HEK293 (cell line): ENCODE results near the gene ADCY3.

Source experiments
- CTCF ChIA-PET: fragments of 350-600 bp; formaldehyde crosslinking; extraction: SDS; loops from one replicate; lab custom pipeline; 2021; ENCODE audit warnings: antibody characterized with exemption; lab: Yijun Ruan, JAX
- POLR2A ChIA-PET: fragments of 300-600 bp; formaldehyde crosslinking; extraction: SDS; loops from one replicate; lab custom pipeline; 2020; ENCODE audit warnings: antibody characterized with exemption, inconsistent platforms; lab: Yijun Ruan, JAX
- H3K27ac ChIP-seq: fragments of 200-500 bp; sonication (Bioruptor generic); 2 replicates; pipeline ENCODE4 v1.5.1; 2014; ENCODE audit warnings: low read depth, low read length, control low read depth, inconsistent platforms; ENCODE audit errors: extremely low read depth
- H3K36me3 ChIP-seq, 2 experiments: fragments of 200-500 bp in 1 of 2; sonication (Bioruptor generic) in 1 of 2; 1 replicate in 1 of 2; 2 replicates in 1 of 2; pipeline ENCODE4 v1.5.1; 2014 to 2017; ENCODE audit warnings: inconsistent platforms in 2 of 2, low read length in 2 of 2; ENCODE audit not compliant: control insufficient read depth in 2 of 2, insufficient read depth in 1 of 2
- H3K4me1 ChIP-seq: fragments of 200-500 bp; sonication (Bioruptor generic); 2 replicates; pipeline ENCODE4 v1.5.1; 2014; ENCODE audit warnings: mild to moderate bottlenecking, low read length, inconsistent platforms; ENCODE audit not compliant: control insufficient read depth, insufficient read depth
- H3K4me3 ChIP-seq: 2 replicates; pipeline ENCODE4 v1.5.1; 2011; ENCODE audit warnings: low read depth, mild to moderate bottlenecking, control low read depth, low read length, moderate library complexity
- H3K9me3 ChIP-seq: fragments of 200-500 bp; sonication (Bioruptor generic); 2 replicates; pipeline ENCODE4 v1.5.1; 2014; ENCODE audit warnings: low read depth, low read length, inconsistent platforms; ENCODE audit not compliant: control insufficient read depth, insufficient read depth
- ATF2 ChIP-seq: fragments of 450-650 bp; formaldehyde crosslinking; IDR thresholded peaks from 2 replicates; pipeline ENCODE4 v1.5.1; 2016; ENCODE audit warnings: missing biosample characterization, missing genetic modification characterization, low read depth
- ELK4 ChIP-seq: IDR thresholded peaks from 2 replicates; pipeline ENCODE4 v1.6.1; 2011; ENCODE audit warnings: mild to moderate bottlenecking, low read depth, low read length, borderline replicate concordance
- KLF17 ChIP-seq: fragments of 450-650 bp; formaldehyde crosslinking; IDR thresholded peaks from 2 replicates; pipeline ENCODE4 v1.5.1; 2016; ENCODE audit warnings: missing biosample characterization, missing genetic modification characterization
- PATZ1 ChIP-seq: fragments of 450-650 bp; formaldehyde crosslinking; IDR thresholded peaks from 2 replicates; pipeline ENCODE4 v1.5.1; 2016; ENCODE audit warnings: missing biosample characterization, missing genetic modification characterization
- PRDM1 ChIP-seq: fragments of 450-650 bp; formaldehyde crosslinking; IDR thresholded peaks from 2 replicates; pipeline ENCODE4; 2016; ENCODE audit warnings: missing biosample characterization, missing genetic modification characterization
- REST ChIP-seq: fragments of 450-650 bp; formaldehyde crosslinking; IDR thresholded peaks from 2 replicates; pipeline ENCODE4 v1.5.1; 2016; ENCODE audit warnings: missing biosample characterization, missing genetic modification characterization
- SP3 ChIP-seq: fragments of 450-650 bp; formaldehyde crosslinking; IDR thresholded peaks from 2 replicates; pipeline ENCODE4 v1.5.1; 2016; ENCODE audit warnings: missing biosample characterization, missing genetic modification characterization
- TCF7L2 ChIP-seq: IDR thresholded peaks from 2 replicates; pipeline ENCODE4 v1.6.1; 2011; ENCODE audit warnings: low read depth, mild to moderate bottlenecking, inconsistent platforms, low read length, moderate library complexity, borderline replicate concordance
- YY1 ChIP-seq: fragments of 450-650 bp; formaldehyde crosslinking; IDR thresholded peaks from 2 replicates; pipeline ENCODE4 v1.5.1; 2018; ENCODE audit warnings: missing biosample characterization, missing genetic modification characterization
- ZNF138 ChIP-seq: fragments of 450-650 bp; formaldehyde crosslinking; IDR thresholded peaks from 2 replicates; pipeline ENCODE4 v1.5.1; 2016; ENCODE audit warnings: missing biosample characterization, missing genetic modification characterization, borderline replicate concordance
- ZNF175 ChIP-seq: fragments of 450-650 bp; formaldehyde crosslinking; IDR thresholded peaks from 2 replicates; pipeline ENCODE4 v1.5.1; 2016; ENCODE audit warnings: missing biosample characterization, missing genetic modification characterization
- ZNF350 ChIP-seq: fragments of 450-650 bp; formaldehyde crosslinking; IDR thresholded peaks from 2 replicates; pipeline ENCODE4 v1.5.0; 2017; ENCODE audit warnings: missing biosample characterization, mild to moderate bottlenecking, missing genetic modification characterization
- ZNF548 ChIP-seq: fragments of 450-650 bp; formaldehyde crosslinking; IDR thresholded peaks from 2 replicates; pipeline ENCODE4 v1.5.1; 2016; ENCODE audit warnings: missing biosample characterization, missing genetic modification characterization
- ZNF623 ChIP-seq: fragments of 450-650 bp; formaldehyde crosslinking; IDR thresholded peaks from 2 replicates; pipeline ENCODE4 v1.5.1; 2016; ENCODE audit warnings: missing biosample characterization, missing genetic modification characterization
- ZNF645 ChIP-seq: fragments of 450-650 bp; formaldehyde crosslinking; IDR thresholded peaks from 2 replicates; pipeline ENCODE4; 2016; ENCODE audit warnings: missing biosample characterization, missing genetic modification characterization
- ZNF670 ChIP-seq: fragments of 450-650 bp; formaldehyde crosslinking; IDR thresholded peaks from 2 replicates; pipeline ENCODE4 v1.5.1; 2016; ENCODE audit warnings: missing biosample characterization, missing genetic modification characterization, low read depth
- ZNF747 ChIP-seq: fragments of 450-650 bp; formaldehyde crosslinking; IDR thresholded peaks from 2 replicates; pipeline ENCODE4 v1.5.1; 2016; ENCODE audit warnings: missing biosample characterization, missing genetic modification characterization
- ZNF785 ChIP-seq: fragments of 450-650 bp; formaldehyde crosslinking; IDR thresholded peaks from 2 replicates; pipeline ENCODE4 v1.5.1; 2016; ENCODE audit warnings: missing biosample characterization, missing genetic modification characterization

Gene ADCY3

GRCh38 chr2:24852026-24852425 is 68.0 kb downstream of the ADCY3 start:
- Histone ChIP-seq H3K27ac (no peak overlapping the region), H3K36me3 (peaks cover 0 to 21% of the 10 kb centered on the region in 2 experiments; a peak in 1 of 3 replicates)
- POLR2A ChIA-PET: no interaction called here

GRCh38 chr2:24850944-24851343 is 69.1 kb downstream of the ADCY3 start:
- no peak overlapping the region for H3K27ac ChIP-seq
- no peak for TF ChIP-seq ZNF747 (tag by site-specific recombination)
- TF ChIP-seq PRDM1: no peak
- TF ChIP-seq ZNF623 (tag by site-specific recombination): no peak
- no peak for TF ChIP-seq PATZ1
- TF ChIP-seq, all 188 proteins: peak for 0
- Histone ChIP-seq H3K36me3 (peaks cover 0 to 21% of the 10 kb centered on the region in 2 experiments; a peak in 1 of 3 replicates), H3K4me1 (no peaks in the 10 kb centered on the region; the same call in 1 of the 2 replicates), H3K9me3 (no peaks in the 10 kb centered on the region), H3K4me3 (no peak overlapping the region)
- POLR2A ChIA-PET: no interaction called here
- CTCF ChIA-PET: interaction anchor here (0.8 kb wide), 1 partner anchor 25 kb away, joined by 4 read pairs; no protein-coding TSS in a partner anchor

More at GRCh38 chr2:24852026-24852425, 68.0 kb downstream of the ADCY3 start:
- CTCF ChIA-PET: no interaction called here
- Histone ChIP-seq H3K4me1 (no peaks in the 10 kb centered on the region; the same call in 1 of the 2 replicates), H3K9me3 (no peaks in the 10 kb centered on the region), H3K4me3 (no peak overlapping the region)
- TF ChIP-seq REST: no peak
- no peak for TF ChIP-seq ZNF670 (tag by site-specific recombination)
- no peak for TF ChIP-seq ZNF138 (tag by site-specific recombination)
- TF ChIP-seq ZNF548 (tag by site-specific recombination): no peak

GRCh38 chr2:24845691-24846090 is 74.3 kb downstream of the ADCY3 start:
- CTCF ChIA-PET: interaction anchor here (0.7 kb wide), 1 partner anchor 955 kb away, joined by 3 read pairs; no protein-coding TSS in a partner anchor
- peaks cover 0 to 25% of the 10 kb centered on the region in 2 experiments; a peak in 1 of 3 replicates for H3K36me3 ChIP-seq
- no peaks in the 10 kb centered on the region for H3K9me3 ChIP-seq
- no peaks in the 10 kb centered on the region for H3K4me1 ChIP-seq
- TF ChIP-seq SP3 (tag by site-specific recombination): no peak
- TF ChIP-seq YY1: no peak
- no peak for TF ChIP-seq ATF2
- no peak for TF ChIP-seq ZNF350 (tag by site-specific recombination)
- no peak for TF ChIP-seq ZNF645 (tag by site-specific recombination)
- no peak for TF ChIP-seq PRDM1
- no peak for TF ChIP-seq KLF17 (tag by site-specific recombination)
- no peak for TF ChIP-seq ELK4
- no peak for TF ChIP-seq ZNF175 (tag by site-specific recombination)
- TF ChIP-seq TCF7L2: no peak
- no peak for TF ChIP-seq ZNF785 (tag by site-specific recombination)
- no peak overlapping the region for H3K27ac ChIP-seq
- no peak overlapping the region for H3K4me3 ChIP-seq
- POLR2A ChIA-PET: no interaction called here
